OCI-LY7 (cell line): ENCODE measurements around the gene PCYT1B.

Source experiments
- EZH2phosphoT487 ChIP-seq: fragments of 200-600 bp; sonication (generic); IDR thresholded peaks from 2 replicates; pipeline ENCODE4 v1.6.1; 2018; ENCODE audit warnings: low read depth, borderline replicate concordance, mild to moderate bottlenecking, mixed run types, antibody characterized with exemption, low read length, moderate library complexity, mixed read lengths
- TF ChIP-seq, protein P1 (sequence below): fragments of 200-600 bp; sonication (generic); conservative IDR thresholded peaks from 2 replicates; pipeline ENCODE4 v1.5.1; 2014; ENCODE audit warnings: mild to moderate bottlenecking, antibody characterized with exemption, low read length, moderate library complexity, mixed read lengths

DNA sequence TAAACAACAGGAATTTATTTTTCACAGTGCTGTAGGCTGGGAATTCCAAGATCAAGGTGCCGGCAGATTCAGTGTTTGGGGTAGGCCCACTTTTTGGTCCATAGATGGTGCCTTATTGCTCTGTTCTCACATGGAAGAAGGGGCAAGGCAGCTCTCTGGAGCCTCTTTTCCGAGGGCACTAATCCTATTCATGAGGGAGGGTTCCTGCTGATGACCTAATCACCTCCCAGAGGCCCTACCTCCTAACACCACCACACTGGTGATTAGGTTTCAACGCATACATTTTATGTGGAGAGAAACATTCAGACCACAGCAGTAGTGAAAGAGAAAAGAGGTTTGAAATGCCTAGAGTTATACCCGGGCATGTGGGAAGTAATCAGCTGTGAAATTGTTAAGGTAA is 45.2 kb upstream of the PCYT1B start:
- TF ChIP-seq, protein P1, sequence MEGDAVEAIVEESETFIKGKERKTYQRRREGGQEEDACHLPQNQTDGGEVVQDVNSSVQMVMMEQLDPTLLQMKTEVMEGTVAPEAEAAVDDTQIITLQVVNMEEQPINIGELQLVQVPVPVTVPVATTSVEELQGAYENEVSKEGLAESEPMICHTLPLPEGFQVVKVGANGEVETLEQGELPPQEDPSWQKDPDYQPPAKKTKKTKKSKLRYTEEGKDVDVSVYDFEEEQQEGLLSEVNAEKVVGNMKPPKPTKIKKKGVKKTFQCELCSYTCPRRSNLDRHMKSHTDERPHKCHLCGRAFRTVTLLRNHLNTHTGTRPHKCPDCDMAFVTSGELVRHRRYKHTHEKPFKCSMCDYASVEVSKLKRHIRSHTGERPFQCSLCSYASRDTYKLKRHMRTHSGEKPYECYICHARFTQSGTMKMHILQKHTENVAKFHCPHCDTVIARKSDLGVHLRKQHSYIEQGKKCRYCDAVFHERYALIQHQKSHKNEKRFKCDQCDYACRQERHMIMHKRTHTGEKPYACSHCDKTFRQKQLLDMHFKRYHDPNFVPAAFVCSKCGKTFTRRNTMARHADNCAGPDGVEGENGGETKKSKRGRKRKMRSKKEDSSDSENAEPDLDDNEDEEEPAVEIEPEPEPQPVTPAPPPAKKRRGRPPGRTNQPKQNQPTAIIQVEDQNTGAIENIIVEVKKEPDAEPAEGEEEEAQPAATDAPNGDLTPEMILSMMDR = no peak
- TF ChIP-seq EZH2phosphoT487 = no peak
